HepG2 (cell line): Measurements from ENCODE around the gene CAMK4. TPM values are rescaled to one million over a fixed set of nuclear protein-coding genes. Genes with fewer than 3 reads are reported as not detected.

Experiments
- CREM ChIP-seq, 2 experiments: sonication (generic) in 1 of 2; formaldehyde crosslinking in 1 of 2; IDR thresholded peaks; 2 replicates each; pipeline versions ENCODE4 v1.4.0 to v1.6.1; 2016 to 2020; ENCODE audit warnings: antibody characterized with exemption in 1 of 2, mild to moderate bottlenecking in 1 of 2, missing genetic modification reagents in 1 of 2
- DPF2 ChIP-seq: sonication (generic); formaldehyde crosslinking; IDR thresholded peaks from 2 replicates; pipeline ENCODE4 v1.4.0; 2020; ENCODE audit warnings: mild to moderate bottlenecking, low read depth, missing genetic modification reagents, borderline replicate concordance
- EZH2 ChIP-seq: conservative IDR thresholded peaks from 2 replicates; pipeline ENCODE4 v1.6.1; 2012; ENCODE audit warnings: mild to moderate bottlenecking, low read depth, low read length, moderate library complexity
- KAT8 ChIP-seq: IDR thresholded peaks from 2 replicates; pipeline ENCODE4 v1.6.1; 2016; ENCODE audit warnings: missing genetic modification reagents, missing compliant biosample characterization
- MEF2D ChIP-seq: sonication (generic); formaldehyde crosslinking; IDR thresholded peaks from 2 replicates; pipeline ENCODE4 v1.5.1; 2020; ENCODE audit warnings: mild to moderate bottlenecking, missing genetic modification reagents
- MLLT10 ChIP-seq: sonication (generic); formaldehyde crosslinking; IDR thresholded peaks from 2 replicates; pipeline ENCODE4 v1.4.0; 2020; ENCODE audit warnings: missing genetic modification reagents
- PLRG1 ChIP-seq: fragments of 450-650 bp; conservative IDR thresholded peaks from 2 replicates; pipeline ENCODE4 v1.6.1; 2016
- POLR2AphosphoS5 ChIP-seq: IDR thresholded peaks from 2 replicates; pipeline ENCODE4 v1.6.1; 2012; ENCODE audit warnings: low read depth, low read length
- SAP130 ChIP-seq: IDR thresholded peaks from 2 replicates; pipeline ENCODE4 v1.6.1; 2016; ENCODE audit warnings: low read depth
- SCMH1 ChIP-seq: sonication (generic); formaldehyde crosslinking; IDR thresholded peaks from 2 replicates; pipeline ENCODE4 v1.9.0; 2021; ENCODE audit warnings: missing genetic modification reagents, mild to moderate bottlenecking, borderline replicate concordance
- TP53 ChIP-seq: sonication (generic); formaldehyde crosslinking; conservative IDR thresholded peaks from 2 replicates; pipeline ENCODE4 v1.4.0; 2020; ENCODE audit warnings: missing genetic modification reagents
- ZNF124 ChIP-seq: sonication (generic); formaldehyde crosslinking; IDR thresholded peaks from 2 replicates; pipeline ENCODE4 v1.4.0; 2020; ENCODE audit warnings: missing genetic modification reagents
- ZNF296 ChIP-seq: sonication (generic); formaldehyde crosslinking; conservative IDR thresholded peaks from 2 replicates; pipeline ENCODE4 v1.5.0; 2020; ENCODE audit warnings: mild to moderate bottlenecking, missing genetic modification reagents
- ZNF317 ChIP-seq: sonication (generic); formaldehyde crosslinking; IDR thresholded peaks from 2 replicates; pipeline ENCODE4 v1.5.0; 2020; ENCODE audit warnings: mild to moderate bottlenecking, missing genetic modification reagents
- ZNF562 ChIP-seq: sonication (generic); formaldehyde crosslinking; IDR thresholded peaks from 2 replicates; pipeline ENCODE4 v1.8.0; 2022; ENCODE audit warnings: missing genetic modification reagents, borderline replicate concordance
- ZNF780A ChIP-seq: sonication (generic); formaldehyde crosslinking; IDR thresholded peaks from 2 replicates; pipeline ENCODE4 v1.8.0; 2022; ENCODE audit warnings: mild to moderate bottlenecking, missing genetic modification reagents, moderate library complexity
- ZSCAN29 ChIP-seq: sonication (generic); formaldehyde crosslinking; conservative IDR thresholded peaks from 2 replicates; pipeline ENCODE4 v1.4.0; 2020; ENCODE audit warnings: mild to moderate bottlenecking, missing genetic modification reagents
- polyA plus RNA-seq, 8 experiments: library from polyadenylated mRNA; depleted of rRNA in 3 of 8; stranded (reverse) in 7 of 8; unstranded in 1 of 8; fragments of >200 nt; fragmentation: Illumina TruSeq in 4 of 8; extraction: Trizol in 4 of 8; gene quantifications; 2 replicates each; pipeline versions ENCODE4 v1.2.1 to v1.2.3, GENCODE V29; 2011 to 2016; ENCODE audit warnings: low read depth in 4 of 8, missing spikeins in 1 of 8, mixed read lengths in 1 of 8; ENCODE audit not compliant: insufficient read depth in 1 of 8
- total RNA-seq, 5 experiments: library from RNA; depleted of rRNA; stranded (reverse); fragments of >200 nt; fragmentation: Illumina TruSeq; extraction: Trizol; gene quantifications; 2 replicates each; pipeline ENCODE4 v1.2.3, GENCODE V29; 2016; ENCODE audit warnings: low read depth in 1 of 5
- TF ChIP-seq, protein P1 (sequence below): sonication (generic); formaldehyde crosslinking; IDR thresholded peaks from 2 replicates; pipeline ENCODE4 v1.4.0; 2020; ENCODE audit warnings: missing genetic modification reagents
- TF ChIP-seq, protein P2 (sequence below): sonication (generic); formaldehyde crosslinking; IDR thresholded peaks from 2 replicates; pipeline ENCODE4 v1.4.0; 2020; ENCODE audit warnings: mild to moderate bottlenecking, missing genetic modification reagents
- TF ChIP-seq, protein P3 (sequence below): sonication (generic); formaldehyde crosslinking; IDR thresholded peaks from 2 replicates; pipeline ENCODE4 v1.4.0; 2020; ENCODE audit warnings: missing genetic modification reagents
- TF ChIP-seq, protein P4 (sequence below): sonication (generic); formaldehyde crosslinking; IDR thresholded peaks from 2 replicates; pipeline ENCODE4 v1.4.0; 2020; ENCODE audit warnings: missing genetic modification reagents
- TF ChIP-seq, protein P5 (sequence below): sonication (generic); formaldehyde crosslinking; IDR thresholded peaks from 2 replicates; pipeline ENCODE4 v1.4.0; 2020; ENCODE audit warnings: mild to moderate bottlenecking, missing genetic modification reagents

Gene CAMK4
- total and polyA plus RNA-seq, 2 of the 13 experiments (the other 11 are each of a cell fraction or from before 2014, with no cell fraction given) = not detected

DNA sequence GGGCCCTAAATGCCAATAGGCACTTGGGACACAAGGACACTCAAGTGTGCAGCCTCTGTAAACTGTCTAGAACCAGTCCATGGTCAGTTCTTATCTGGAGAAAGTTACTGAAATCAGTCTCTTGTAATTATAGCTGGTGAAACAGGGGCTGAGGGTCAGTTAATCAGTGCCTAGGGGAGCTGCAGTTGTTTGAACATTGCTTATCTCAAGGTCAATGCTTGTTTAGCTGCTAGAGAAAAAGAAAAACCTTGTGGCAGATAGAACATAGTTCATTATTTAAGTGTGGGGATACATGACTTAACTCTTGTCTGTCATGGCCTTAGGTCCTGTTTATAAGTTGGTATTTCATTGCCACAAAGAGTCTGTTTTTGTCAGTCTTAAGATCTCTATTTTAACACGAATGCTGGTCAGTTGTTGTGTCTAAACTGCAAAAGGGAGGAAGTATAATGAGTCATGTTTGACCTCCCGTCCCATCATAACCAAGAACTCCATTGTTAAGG is 180.1 kb downstream of the CAMK4 start (continued):
- TF ChIP-seq, protein P1, sequence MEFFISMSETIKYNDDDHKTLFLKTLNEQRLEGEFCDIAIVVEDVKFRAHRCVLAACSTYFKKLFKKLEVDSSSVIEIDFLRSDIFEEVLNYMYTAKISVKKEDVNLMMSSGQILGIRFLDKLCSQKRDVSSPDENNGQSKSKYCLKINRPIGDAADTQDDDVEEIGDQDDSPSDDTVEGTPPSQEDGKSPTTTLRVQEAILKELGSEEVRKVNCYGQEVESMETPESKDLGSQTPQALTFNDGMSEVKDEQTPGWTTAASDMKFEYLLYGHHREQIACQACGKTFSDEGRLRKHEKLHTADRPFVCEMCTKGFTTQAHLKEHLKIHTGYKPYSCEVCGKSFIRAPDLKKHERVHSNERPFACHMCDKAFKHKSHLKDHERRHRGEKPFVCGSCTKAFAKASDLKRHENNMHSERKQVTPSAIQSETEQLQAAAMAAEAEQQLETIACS (CRISPR knock-in tag) = no peak
- TF ChIP-seq ZNF124 (CRISPR knock-in tag) (0 out of 2 replicates have a peak, but pooled peaks have one; percentile 28), PLRG1 (no peak), ZNF296 (CRISPR knock-in tag) (no peak), EZH2 (no peak), POLR2AphosphoS5 (no peak), SAP130 (CRISPR knock-in tag) (peak; percentile 30; the same call in 1 of the 2 replicates), ZNF562 (CRISPR knock-in tag) (no peak), MEF2D (CRISPR knock-in tag) (0 out of 2 replicates have a peak, but pooled peaks have one; percentile 32), ZNF780A (CRISPR knock-in tag) (no peak), TP53 (CRISPR knock-in tag) (no peak), ZNF317 (CRISPR knock-in tag) (no peak), CREM (IDR thresholded peaks at IDR 0.05) (0 out of 2 replicates have a peak, but pooled peaks have one; percentile 29), CREM (CRISPR knock-in tag; IDR thresholded peaks at IDR 0.05) (no peak), KAT8 (CRISPR knock-in tag) (0 out of 2 replicates have a peak, but pooled peaks have one; percentile 13), DPF2 (CRISPR knock-in tag) (peak; percentile 54; the same call in 1 of the 2 replicates), MLLT10 (CRISPR knock-in tag) (no peak), ZSCAN29 (CRISPR knock-in tag) (no peak), SCMH1 (CRISPR knock-in tag) (no peak)
- TF ChIP-seq, protein P2, sequence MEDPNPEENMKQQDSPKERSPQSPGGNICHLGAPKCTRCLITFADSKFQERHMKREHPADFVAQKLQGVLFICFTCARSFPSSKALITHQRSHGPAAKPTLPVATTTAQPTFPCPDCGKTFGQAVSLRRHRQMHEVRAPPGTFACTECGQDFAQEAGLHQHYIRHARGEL (CRISPR knock-in tag) = no peak
- TF ChIP-seq, protein P3, sequence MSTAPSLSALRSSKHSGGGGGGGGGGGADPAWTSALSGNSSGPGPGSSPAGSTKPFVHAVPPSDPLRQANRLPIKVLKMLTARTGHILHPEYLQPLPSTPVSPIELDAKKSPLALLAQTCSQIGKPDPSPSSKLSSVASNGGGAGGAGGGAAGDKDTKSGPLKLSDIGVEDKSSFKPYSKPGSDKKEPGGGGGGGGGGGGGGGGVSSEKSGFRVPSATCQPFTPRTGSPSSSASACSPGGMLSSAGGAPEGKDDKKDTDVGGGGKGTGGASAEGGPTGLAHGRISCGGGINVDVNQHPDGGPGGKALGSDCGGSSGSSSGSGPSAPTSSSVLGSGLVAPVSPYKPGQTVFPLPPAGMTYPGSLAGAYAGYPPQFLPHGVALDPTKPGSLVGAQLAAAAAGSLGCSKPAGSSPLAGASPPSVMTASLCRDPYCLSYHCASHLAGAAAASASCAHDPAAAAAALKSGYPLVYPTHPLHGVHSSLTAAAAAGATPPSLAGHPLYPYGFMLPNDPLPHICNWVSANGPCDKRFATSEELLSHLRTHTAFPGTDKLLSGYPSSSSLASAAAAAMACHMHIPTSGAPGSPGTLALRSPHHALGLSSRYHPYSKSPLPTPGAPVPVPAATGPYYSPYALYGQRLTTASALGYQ (CRISPR knock-in tag) = peak; percentile 66; the same call in 1 of the 2 replicates
- TF ChIP-seq, protein P4, sequence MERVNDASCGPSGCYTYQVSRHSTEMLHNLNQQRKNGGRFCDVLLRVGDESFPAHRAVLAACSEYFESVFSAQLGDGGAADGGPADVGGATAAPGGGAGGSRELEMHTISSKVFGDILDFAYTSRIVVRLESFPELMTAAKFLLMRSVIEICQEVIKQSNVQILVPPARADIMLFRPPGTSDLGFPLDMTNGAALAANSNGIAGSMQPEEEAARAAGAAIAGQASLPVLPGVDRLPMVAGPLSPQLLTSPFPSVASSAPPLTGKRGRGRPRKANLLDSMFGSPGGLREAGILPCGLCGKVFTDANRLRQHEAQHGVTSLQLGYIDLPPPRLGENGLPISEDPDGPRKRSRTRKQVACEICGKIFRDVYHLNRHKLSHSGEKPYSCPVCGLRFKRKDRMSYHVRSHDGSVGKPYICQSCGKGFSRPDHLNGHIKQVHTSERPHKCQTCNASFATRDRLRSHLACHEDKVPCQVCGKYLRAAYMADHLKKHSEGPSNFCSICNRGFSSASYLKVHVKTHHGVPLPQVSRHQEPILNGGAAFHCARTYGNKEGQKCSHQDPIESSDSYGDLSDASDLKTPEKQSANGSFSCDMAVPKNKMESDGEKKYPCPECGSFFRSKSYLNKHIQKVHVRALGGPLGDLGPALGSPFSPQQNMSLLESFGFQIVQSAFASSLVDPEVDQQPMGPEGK (CRISPR knock-in tag) = peak; percentile 33; the same call in 1 of the 2 replicates
- TF ChIP-seq, protein P5, sequence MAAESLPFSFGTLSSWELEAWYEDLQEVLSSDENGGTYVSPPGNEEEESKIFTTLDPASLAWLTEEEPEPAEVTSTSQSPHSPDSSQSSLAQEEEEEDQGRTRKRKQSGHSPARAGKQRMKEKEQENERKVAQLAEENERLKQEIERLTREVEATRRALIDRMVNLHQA (CRISPR knock-in tag) = no peak
